Panc1 (cell line): ENCODE data around the gene ANP32B. TPM values are rescaled to one million over a fixed set of nuclear protein-coding genes. Genes with fewer than 3 reads are reported as not detected.

Experiments used
- ATAC-seq: fragments of 200-7000 bp; cut with Tn5 transposase; 2 replicates; pipeline ENCODE4 v1.9.1; 2020; ENCODE audit warnings: mild to moderate bottlenecking, moderate library complexity
- BruUV-seq: library from RNA; stranded (reverse); fragments of 400-500 nt; replicated peaks from 2 replicates; lab custom pipeline; 2021; lab: Mats Ljungman, UMichigan
- CTCF ChIA-PET: fragments of 300-600 bp; sonication (Branson Sonifier 250); formaldehyde crosslinking; loops from one replicate; lab custom pipeline; 2022; ENCODE audit warnings: antibody characterized with exemption; lab: Charles Lee
- POLR2A ChIA-PET: fragments of 300-600 bp; sonication (Branson Sonifier 250); formaldehyde crosslinking; loops from one replicate; lab custom pipeline; 2022; ENCODE audit warnings: antibody characterized with exemption; lab: Charles Lee
- DNase-seq: peaks from one replicate; pipeline ENCODE4 v3.0.0-alpha.2; 2010; ENCODE audit warnings: low read depth, low spot score
- H3K27ac ChIP-seq: 2 replicates; pipeline ENCODE4 v1.5.1; 2011; ENCODE audit warnings: mild to moderate bottlenecking, low read length, inconsistent platforms
- H3K27me3 ChIP-seq: fragments of 200-500 bp; sonication (Bioruptor generic); 2 replicates; pipeline ENCODE4 v1.6.0; 2014; ENCODE audit warnings: low read length, inconsistent platforms; ENCODE audit not compliant: control insufficient read depth, insufficient read depth
- H3K36me3 ChIP-seq: fragments of 200-500 bp; sonication (Bioruptor generic); 2 replicates; pipeline ENCODE4 v1.5.1; 2014; ENCODE audit warnings: inconsistent platforms, mild to moderate bottlenecking, low read length, moderate library complexity; ENCODE audit not compliant: control insufficient read depth, insufficient read depth
- H3K4me1 ChIP-seq: 2 replicates; pipeline ENCODE4 v1.5.1; 2011; ENCODE audit warnings: inconsistent platforms, mild to moderate bottlenecking, low read length, moderate library complexity; ENCODE audit not compliant: control insufficient read depth, insufficient read depth
- H3K4me3 ChIP-seq, 2 experiments: 2 replicates each; pipeline ENCODE4 v1.5.1; 2011 to 2012; ENCODE audit warnings: low read depth in 2 of 2, low read length in 2 of 2, mild to moderate bottlenecking in 2 of 2, inconsistent platforms in 1 of 2, moderate library complexity in 1 of 2
- H3K9me3 ChIP-seq: fragments of 200-500 bp; sonication (Bioruptor generic); 2 replicates; pipeline ENCODE4 v1.5.1; 2014; ENCODE audit warnings: low read depth, mild to moderate bottlenecking, inconsistent platforms, low read length, moderate library complexity; ENCODE audit not compliant: control insufficient read depth, insufficient read depth
- POLR2AphosphoS5 ChIP-seq: IDR thresholded peaks from 2 replicates; pipeline ENCODE4 v1.6.1; 2012; ENCODE audit warnings: mild to moderate bottlenecking, low read depth, low read length, moderate library complexity
- SIN3A ChIP-seq: IDR thresholded peaks from 2 replicates; pipeline ENCODE4 v1.6.1; 2012; ENCODE audit warnings: low read depth, mild to moderate bottlenecking, low read length, moderate library complexity, borderline replicate concordance; ENCODE audit not compliant: insufficient read depth
- TCF7L2 ChIP-seq: IDR thresholded peaks from 2 replicates; pipeline ENCODE4 v1.6.1; 2011; ENCODE audit warnings: mild to moderate bottlenecking, low read depth, low read length, inconsistent platforms
- in situ Hi-C: cut with HindIII; loops from 2 replicates; pipeline ENCODE4 v1.10.0; 2016; ENCODE audit warnings: low sequenced_read_pairs, low pct_unique_long_range_greater_than_20kb
- intact Hi-C: fragments of 100-400 bp; cut with micrococcal nuclease; formaldehyde crosslinking; loops from one replicate; pipeline ENCODE4 v1.10.0; 2022; ENCODE audit not compliant: unreplicated experiment
- total RNA-seq: library from RNA; stranded (reverse); gene quantifications from one replicate; pipeline ENCODE4 v1.2.1, GENCODE V29; 2021; ENCODE audit not compliant: unreplicated experiment
- TF ChIP-seq, protein P1 (sequence below), 2 experiments: IDR thresholded peaks; 2 replicates each; pipeline ENCODE4 v1.6.1; 2011 to 2012; ENCODE audit warnings: low read depth in 2 of 2, control low read depth in 1 of 2, low read length in 1 of 2, mild to moderate bottlenecking in 1 of 2, moderate library complexity in 1 of 2; ENCODE audit not compliant: insufficient read depth in 1 of 2
- TF ChIP-seq, protein P2 (sequence below): fragments of 450-650 bp; IDR thresholded peaks from 2 replicates; pipeline ENCODE4 v1.5.1; 2017; ENCODE audit warnings: mild to moderate bottlenecking

Gene ANP32B
- total RNA-seq, 1 experiment from 2014 or later: 109 TPM

DNA sequence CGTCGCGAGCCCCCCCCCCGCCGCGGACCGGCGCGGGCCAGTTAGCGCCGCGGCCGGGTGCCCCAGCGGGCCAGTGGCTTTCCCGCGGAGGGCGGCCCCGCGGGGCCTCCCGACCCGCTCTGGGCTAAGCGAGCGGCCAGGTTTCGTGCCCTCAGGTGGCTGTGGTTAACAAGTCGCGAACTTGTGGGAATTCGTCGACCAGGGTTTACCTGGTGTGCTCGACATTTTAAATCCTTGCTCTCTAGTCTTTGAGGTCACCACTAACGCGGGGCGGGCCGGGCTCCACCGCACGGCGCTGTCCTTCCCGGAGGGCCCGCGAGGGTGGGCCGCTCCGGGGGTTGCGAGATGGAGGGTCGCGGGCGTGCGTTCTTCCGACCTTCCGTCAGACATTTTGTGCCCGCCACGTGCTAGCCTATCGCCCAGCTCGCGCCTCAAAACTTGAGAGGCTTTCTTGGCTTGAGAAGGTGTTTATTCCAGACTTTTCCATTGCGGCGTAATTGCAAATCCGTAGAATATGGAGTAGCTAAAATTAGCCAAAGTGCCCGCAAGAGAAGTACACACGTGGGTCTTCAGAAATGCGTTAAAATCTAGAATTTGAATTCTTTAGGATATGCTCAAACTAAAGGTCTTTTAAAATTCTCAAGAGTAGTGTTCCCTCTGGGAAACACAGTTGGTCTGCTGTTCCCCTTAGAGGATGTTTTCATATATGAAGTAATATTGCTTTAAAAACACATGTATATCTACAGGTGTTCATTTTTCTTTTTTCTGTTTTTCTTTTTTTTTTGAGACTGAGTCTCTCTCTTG lies 2.1 kb downstream of the ANP32B start:
- no TSS peak for BruUV-seq

DNA sequence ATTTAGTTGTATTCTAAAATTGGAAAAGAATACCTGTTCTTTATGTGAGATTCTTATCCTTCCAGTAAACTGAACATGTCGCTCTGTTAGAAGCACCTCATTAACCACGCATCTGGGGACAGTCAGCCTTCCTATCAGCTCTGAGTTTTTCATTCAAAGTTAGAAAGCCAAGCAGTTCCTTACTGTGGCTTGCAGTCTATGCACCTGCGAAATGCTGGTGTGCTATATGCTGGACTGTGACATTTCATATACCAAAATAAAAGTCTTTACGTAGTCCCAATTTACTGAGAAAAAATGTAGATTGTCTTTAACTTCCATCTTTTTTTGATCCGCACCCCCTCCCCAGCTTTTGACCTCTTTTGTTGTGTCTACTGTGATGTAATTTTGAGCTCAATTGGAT lies 4.3 kb downstream of the ANP32B start:
- Histone ChIP-seq H3K4me3 (no peak overlapping the region), H3K27ac (no peak overlapping the region), H3K36me3 (no peaks in the 10 kb centered on the region; the same call in none of the 2 replicates), H3K9me3 (no peaks in the 10 kb centered on the region), H3K27me3 (no peaks in the 10 kb centered on the region), H3K4me1 (peaks cover 42% of the 10 kb centered on the region)
- intact Hi-C loops: no loop called here
- ChIA-PET POLR2A (interaction anchor here (0.5 kb wide), 1 partner anchor 69 kb away, joined by 3 read pairs; the partner anchor contains the start of gene NANS), CTCF (no interaction called here)
- BruUV-seq: no TSS peak
- in situ Hi-C loops: no loop called here
- ATAC-seq (no peak), DNase-seq (no peak)
- TF ChIP-seq, protein P1, sequence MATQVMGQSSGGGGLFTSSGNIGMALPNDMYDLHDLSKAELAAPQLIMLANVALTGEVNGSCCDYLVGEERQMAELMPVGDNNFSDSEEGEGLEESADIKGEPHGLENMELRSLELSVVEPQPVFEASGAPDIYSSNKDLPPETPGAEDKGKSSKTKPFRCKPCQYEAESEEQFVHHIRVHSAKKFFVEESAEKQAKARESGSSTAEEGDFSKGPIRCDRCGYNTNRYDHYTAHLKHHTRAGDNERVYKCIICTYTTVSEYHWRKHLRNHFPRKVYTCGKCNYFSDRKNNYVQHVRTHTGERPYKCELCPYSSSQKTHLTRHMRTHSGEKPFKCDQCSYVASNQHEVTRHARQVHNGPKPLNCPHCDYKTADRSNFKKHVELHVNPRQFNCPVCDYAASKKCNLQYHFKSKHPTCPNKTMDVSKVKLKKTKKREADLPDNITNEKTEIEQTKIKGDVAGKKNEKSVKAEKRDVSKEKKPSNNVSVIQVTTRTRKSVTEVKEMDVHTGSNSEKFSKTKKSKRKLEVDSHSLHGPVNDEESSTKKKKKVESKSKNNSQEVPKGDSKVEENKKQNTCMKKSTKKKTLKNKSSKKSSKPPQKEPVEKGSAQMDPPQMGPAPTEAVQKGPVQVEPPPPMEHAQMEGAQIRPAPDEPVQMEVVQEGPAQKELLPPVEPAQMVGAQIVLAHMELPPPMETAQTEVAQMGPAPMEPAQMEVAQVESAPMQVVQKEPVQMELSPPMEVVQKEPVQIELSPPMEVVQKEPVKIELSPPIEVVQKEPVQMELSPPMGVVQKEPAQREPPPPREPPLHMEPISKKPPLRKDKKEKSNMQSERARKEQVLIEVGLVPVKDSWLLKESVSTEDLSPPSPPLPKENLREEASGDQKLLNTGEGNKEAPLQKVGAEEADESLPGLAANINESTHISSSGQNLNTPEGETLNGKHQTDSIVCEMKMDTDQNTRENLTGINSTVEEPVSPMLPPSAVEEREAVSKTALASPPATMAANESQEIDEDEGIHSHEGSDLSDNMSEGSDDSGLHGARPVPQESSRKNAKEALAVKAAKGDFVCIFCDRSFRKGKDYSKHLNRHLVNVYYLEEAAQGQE (IDR thresholded peaks at IDR 0.05; ENCODE audit: insufficient read depth in 1 of 2, low read depth in 2 of 2, low read length in 1 of 2): no peak
- TF ChIP-seq SIN3A: no peak
- TF ChIP-seq POLR2AphosphoS5: no peak
- TF ChIP-seq, protein P2, sequence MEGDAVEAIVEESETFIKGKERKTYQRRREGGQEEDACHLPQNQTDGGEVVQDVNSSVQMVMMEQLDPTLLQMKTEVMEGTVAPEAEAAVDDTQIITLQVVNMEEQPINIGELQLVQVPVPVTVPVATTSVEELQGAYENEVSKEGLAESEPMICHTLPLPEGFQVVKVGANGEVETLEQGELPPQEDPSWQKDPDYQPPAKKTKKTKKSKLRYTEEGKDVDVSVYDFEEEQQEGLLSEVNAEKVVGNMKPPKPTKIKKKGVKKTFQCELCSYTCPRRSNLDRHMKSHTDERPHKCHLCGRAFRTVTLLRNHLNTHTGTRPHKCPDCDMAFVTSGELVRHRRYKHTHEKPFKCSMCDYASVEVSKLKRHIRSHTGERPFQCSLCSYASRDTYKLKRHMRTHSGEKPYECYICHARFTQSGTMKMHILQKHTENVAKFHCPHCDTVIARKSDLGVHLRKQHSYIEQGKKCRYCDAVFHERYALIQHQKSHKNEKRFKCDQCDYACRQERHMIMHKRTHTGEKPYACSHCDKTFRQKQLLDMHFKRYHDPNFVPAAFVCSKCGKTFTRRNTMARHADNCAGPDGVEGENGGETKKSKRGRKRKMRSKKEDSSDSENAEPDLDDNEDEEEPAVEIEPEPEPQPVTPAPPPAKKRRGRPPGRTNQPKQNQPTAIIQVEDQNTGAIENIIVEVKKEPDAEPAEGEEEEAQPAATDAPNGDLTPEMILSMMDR: no peak
- no peak for TF ChIP-seq TCF7L2

More for the DNA sequence above, 2.1 kb downstream of the ANP32B start:
- Histone ChIP-seq H3K9me3 (no peaks in the 10 kb centered on the region), H3K36me3 (no peaks in the 10 kb centered on the region; the same call in 1 of the 2 replicates), H3K4me3 (peak overlapping the region; percentile 44 to 68), H3K4me1 (peaks cover 36% of the 10 kb centered on the region), H3K27ac (peak overlapping the region; percentile 79), H3K27me3 (no peaks in the 10 kb centered on the region)
- ChIA-PET POLR2A (no interaction called here), CTCF (no interaction called here)
- TF ChIP-seq SIN3A: no peak
- TF ChIP-seq, protein P1 (IDR thresholded peaks at IDR 0.05; ENCODE audit: insufficient read depth in 1 of 2, low read depth in 2 of 2, low read length in 1 of 2): no peak
- TF ChIP-seq TCF7L2: no peak
- DNase-seq: no peak
- intact Hi-C loops: no loop called here
- in situ Hi-C loops: no loop called here
- ATAC-seq: peak; percentile 15
